NCI-H128 (cell line): Measurements from ENCODE around the gene POLDIP3.
"Not testable (repeated sequence)": the region's sequence is repeated elsewhere in the genome, so short reads cannot be mapped to it uniquely, and the experiment has no call there.

Source experiments
- DNase-seq: peaks from one replicate; lab custom pipeline; 2025; ENCODE audit not compliant: unreplicated experiment; lab: John Stamatoyannopoulos, UW

The POLDIP3 gene

DNA sequence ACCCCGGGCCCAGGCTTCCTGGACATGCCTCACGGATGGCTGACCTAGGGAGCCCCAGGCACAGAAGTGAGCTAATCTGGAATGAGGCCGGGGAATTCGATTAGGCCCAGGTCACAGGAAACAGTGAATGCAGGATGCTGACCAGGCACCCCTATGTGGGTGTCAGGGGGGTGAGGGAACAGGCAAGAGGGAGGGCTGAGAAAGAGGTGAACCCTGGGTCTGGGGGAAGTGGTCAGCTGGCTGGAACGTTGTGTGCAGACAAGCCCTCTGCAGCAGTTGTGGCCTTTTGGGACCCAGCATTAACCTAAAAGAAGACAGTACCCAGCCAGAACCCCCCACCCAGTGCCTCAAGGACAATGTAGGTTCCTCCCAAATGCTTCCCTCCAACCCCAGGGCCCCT, 52.8 kb downstream of the POLDIP3 start:
- no peak for DNase-seq

DNA sequence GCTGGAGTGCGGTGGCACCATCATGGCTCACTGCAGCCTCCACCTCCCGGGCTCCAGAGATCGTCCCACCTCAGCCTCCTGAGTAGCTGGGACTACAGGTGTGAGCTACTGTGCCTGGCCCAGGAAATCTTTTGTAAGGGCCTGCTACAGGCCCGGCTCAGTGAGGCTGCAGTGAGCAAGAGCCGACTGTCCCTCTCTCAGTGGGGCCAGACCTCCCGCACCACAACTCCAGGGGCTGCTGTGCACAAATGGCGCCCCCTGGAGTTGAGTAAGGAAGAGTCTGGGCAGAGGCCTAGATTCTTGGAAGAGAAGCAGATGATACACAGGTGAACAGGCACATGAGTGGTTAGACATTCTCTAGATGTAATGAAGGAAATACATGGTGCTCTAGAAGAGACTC, 53.9 kb downstream of the POLDIP3 start:
- DNase-seq, result no peak

DNA sequence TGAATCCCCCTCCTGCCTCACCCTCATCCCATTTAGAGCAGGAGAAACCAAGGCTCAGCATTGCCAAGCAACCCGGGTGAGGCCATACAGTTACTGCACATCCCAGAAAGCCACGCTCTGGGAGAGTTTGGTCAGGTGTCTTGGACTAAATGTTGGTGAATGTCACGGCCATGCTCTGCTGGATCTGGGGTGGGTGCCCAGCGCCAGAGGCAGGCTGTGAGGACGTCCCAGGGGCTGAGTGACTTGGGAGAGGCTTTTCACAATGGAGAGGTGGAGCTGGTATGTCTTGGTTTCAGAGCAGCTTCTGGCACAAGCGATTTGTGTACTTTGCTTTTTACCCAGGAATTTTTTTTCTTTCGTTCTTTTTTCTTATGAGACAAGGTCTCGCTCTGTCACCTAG, 54.3 kb downstream of the POLDIP3 start:
- DNase-seq, result no peak

DNA sequence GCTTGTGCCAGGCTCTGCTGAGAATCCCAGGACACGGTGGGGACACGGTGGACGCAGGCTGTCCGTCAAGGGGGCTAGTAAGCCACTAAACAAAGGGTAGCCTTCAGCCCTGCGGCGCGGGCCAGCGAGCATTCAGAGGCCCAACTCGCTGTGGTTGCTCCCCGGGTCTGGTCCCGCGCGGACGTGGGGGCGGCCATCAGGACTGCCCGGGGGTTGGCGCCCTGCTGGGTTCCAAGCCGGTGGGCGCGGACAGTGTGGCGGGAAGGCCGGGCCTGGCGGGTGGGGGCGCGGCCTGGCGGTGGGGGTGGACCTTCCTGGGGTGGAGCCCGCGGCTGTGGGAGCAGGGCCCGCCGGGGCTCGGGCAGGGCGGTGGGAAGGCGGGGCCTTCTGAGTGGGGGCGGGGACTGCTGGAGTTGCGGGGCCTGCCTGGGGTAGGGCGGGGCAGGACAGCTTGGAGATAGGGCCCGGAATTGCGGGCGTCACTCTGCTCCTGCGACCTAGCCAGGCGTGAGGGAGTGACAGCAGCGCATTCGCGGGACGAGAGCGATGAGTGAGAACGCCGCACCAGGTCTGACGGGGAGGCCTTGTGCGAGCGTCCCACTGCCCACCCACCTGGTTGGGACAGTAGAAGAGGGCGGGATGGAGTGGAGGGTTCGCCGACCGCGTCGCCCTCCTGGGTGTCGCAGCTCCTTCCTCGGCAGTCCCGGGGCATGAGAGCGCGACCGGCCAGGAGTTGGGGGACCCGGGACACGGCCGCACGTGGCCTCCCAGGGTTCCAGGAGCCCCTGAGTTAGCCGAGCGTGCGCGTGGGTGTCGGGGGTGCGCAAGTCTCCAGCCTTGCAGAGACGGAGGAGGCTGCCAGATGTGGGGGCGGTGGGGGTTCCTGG, 61.0 kb downstream of the POLDIP3 start, which contains the start of gene SERHL2:
TSS of gene SERHL2 (plus strand) at position 482 of the 887 bp plus-strand sequence. CDS start at position 547, 65 bp downstream.
- DNase-seq, result peak; percentile 4

DNA sequence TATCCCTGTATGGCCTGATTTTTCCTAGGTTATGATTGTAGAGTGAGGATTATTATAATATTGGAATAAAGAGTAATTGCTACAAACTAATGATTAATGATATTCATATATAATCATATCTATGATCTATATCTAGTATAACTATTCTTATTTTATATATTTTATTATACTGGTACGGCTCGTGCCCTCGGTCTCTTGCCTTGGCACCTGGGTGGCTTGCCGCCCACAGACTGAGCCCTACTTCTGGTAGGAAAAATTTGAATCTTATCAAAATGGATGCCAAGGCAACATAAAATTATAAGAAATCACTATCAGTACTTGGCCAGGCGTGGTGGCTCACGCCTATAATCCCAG, 62.4 kb downstream of the POLDIP3 start:
- DNase-seq, result not testable (repeated sequence)

DNA sequence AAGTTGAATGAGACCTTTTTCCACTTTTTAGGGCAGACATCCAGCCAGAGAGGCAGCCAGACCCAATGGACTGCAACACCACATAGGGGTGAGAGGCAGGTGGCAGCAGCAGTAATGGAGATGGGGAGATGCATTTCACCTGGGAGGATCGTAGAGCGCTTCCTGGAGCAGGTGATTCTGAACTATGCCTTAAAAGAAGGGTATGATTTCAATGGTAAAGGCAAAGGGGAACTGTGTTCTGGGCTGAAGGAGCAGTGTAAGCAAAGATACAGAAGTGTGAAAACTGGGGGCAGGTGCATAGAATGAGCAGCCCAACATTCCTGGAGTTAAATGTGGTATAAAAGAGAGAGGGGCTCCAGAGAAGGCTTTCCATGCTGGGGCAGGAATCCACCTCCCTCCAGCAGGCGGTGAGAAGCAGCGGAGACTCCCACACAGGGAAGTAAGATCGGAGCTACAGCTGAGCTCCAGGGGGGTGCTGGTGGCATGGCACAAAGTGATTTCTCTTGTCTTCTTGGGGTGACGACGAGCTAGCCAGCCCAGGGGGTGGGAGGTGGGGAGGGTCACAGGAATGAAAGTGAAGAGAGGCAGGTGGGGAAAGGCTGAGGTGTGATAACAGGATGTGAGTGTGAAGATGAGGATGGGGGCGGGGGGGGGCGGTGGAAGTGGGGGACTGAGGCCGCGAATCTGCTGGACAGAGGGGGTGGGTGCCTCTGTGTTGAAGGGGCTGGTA, 65.2 kb downstream of the POLDIP3 start:
- DNase-seq, result no peak

DNA sequence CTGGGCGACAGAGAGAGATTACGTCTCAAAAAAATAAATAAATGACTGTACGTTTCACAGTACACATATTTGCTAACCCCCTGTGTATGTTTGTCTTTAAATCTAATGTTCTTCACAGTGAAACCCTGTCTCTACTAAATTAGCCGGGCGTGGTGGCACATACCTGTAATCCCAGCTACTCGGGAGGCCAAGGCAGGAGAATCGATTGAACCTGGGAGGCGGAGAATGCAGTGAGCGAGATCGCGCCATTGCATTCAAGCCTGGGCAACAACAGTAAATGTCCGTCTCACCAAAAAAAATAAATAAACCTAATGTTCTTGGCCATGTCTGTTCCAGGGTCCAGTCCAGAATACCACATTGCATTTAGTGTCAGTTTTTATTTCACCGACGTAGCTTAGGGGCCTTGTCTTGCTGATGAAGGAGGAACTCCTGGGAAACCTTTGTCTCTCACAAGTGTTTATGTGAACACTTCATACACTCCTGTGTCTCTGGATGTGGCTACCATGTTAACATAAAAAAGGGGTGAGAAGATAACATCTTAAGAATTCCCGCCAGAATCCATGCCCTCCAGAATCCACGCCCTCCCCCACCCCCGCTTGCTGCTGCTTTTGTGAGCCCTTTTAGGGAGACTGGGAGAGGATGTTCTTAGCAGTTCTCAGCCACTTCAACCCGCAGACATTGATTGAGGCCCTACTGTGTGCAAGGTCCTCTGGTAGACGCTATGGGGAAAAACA, 65.9 kb downstream of the POLDIP3 start:
- no peak for DNase-seq

DNA sequence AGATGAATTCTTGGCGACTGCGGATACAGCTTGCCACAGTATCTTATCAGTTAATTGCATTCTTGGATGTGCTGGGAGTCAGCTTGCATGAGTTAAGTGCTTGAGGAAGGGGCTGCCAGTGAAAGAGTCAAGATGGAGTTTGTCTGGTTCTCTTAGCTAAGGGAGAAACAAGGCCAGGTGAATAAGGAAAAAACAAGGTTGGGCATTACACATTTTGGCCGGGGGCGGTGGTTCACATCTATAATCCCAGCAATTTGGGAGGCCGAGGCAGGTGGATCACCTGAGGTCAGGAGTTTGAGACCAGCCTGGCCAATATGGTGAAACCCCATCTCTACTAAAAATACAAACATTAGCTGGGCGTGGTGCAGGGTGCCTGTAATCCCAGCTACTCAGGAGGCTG, 66.6 kb downstream of the POLDIP3 start:
- DNase-seq, result not testable (repeated sequence)

DNA sequence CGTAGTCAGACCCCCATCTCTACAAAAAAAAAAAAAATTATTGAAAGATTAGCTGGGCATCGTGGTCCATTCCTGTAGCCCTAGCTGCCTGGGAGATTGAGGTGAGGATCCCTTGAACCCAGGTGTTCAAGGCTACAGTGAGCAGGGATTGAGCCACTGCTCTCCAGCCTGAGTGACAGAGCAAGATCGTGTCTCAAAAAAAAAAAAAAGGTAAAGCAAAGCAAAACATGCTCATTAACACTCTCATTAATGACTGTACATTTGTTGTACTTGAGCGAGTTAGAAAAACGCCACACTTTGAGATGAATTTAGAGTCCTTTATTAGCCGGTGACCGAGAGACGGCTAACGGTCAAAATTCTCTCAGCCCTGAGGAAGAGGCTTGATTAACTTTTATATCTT, 67.1 kb downstream of the POLDIP3 start:
- DNase-seq, result no peak

DNA sequence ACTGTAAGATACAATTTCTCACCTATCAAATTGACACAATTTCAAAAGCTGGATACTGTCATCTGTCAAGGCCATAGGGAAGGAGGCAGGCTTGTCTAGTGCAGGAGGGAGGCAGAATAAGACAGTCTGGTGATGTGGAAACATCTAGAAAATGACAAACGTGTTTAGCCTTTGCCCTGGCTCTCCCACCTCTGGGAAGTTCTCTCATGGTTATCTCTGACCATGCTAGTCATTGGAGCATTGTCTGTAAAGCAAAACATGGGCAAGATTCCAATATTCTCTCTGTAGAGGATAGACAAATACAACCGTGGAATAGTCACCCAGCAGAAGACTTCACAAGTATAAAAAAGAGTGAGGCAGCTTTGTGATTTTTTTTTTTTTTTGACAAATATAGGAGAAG, 70.0 kb downstream of the POLDIP3 start:
- no peak for DNase-seq

DNA sequence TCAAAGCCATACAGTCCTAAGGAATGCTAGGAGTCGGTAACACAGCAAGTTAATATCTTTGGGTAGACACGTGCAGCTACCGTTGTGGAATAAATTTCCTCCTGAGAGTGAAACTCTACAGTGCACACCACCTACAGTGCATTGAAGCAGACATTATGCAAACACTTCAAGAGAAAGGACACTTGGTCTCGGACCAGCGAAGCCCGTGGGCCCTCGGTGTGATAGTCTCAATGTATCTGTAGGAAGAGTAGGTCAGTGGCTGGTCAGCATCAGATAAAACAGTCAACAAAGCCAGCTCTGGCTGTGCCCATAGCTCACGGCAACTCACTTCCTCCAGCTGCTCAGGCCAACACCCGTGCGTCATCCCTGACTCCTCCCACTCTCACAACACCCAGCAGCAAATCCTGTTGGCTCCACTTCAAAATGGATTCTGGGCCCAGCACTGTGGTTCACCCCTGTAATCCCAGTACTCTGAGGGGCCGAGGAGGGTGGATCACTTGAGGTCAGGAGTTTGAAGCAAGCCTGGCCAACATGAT, 75.4 kb downstream of the POLDIP3 start:
- DNase-seq, result not testable (repeated sequence)

DNA sequence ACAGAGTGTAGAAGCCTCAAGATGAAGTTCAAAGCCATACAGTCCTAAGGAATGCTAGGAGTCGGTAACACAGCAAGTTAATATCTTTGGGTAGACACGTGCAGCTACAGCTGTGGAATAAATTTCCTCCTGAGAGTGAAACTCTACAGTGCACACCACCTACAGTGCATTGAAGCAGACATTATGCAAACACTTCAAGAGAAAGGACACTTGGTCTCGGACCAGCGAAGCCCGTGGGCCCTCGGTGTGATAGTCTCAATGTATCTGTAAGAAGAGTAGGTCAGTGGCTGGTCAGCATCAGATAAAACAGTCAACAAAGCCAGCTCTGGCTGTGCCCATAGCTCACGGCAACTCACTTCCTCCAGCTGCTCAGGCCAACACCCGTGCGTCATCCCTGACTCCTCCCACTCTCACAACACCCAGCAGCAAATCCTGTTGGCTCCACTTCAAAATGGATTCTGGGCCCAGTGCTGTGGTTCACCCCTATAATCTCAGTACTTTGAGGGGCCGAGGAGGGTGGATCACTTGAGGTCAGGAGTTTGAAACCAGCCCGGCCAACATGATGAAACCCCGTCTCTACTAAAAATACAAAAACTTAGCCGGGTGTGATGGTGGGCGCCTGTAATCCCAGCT, 77.4 kb downstream of the POLDIP3 start:
- DNase-seq, result not testable (repeated sequence)

DNA sequence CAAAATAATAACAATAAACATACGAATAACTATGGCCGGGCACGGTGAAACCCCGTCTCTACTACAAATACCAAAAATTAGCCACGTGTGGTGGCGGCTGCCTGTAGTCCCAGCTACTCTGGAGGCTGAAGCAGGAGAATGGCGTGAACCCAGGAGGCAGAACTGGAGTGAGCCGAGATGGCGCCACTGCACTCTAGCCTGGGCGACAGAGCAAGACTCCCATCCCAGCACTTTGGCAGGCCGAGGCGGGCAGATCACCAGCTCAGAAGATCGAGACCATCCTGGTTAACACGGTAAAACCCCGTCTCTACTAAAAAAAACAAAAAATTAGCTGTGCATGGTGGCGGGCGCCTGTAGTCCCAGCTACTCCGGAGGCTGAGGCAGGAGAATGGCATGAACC, 78.0 kb downstream of the POLDIP3 start:
- not testable (repeated sequence) for DNase-seq

DNA sequence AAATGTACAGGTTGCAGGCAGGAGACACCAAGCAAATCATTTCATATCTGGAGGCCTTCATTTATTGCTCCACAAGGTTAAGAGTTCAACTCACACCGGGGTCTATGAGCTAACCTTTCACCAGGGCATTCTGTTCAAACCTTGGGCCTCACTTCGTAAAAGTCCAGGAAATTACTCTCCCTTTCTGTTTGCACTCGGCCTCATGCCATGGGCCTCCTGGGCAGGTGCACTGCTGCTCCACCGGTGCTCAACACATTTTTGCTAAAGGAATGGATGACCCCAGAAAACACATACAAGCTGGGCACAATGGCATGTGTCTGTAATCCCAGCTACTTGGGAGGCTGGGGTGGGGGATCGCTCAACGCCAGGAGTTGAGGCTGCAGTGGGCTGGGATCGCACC, 78.5 kb downstream of the POLDIP3 start:
- DNase-seq, result no peak

DNA sequence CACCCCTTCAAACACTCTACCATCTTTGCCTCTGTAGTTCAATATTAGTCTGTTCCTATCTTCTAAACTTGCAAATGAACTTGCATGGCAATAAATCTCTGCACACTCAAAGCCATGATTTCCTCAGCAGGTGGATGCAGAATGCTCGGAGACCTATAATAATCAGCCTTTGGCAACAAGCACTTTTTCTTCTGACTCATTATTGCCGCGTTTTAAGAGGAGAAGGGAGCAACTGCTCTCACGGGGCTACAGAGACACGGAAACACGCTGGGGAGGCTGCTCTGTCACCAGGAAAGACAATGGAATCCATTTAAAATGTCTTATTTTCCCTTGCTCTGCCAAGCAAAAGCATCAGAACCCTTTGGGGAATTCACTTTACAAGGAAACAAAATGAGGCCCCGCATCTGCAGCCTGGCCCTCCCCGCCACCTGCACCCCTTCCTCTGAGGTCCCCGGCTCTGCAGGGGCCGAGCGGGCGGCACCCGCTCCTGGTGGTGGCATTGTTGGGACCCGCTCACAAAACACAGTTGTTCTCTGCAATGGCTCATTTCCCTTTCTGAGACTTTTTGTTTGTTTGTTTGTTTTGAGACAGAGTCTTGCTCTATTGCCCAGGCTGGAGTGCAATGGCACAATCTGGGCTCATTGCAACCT, 79.5 kb downstream of the POLDIP3 start:
- DNase-seq, result not testable (repeated sequence)
